Measurements from ENCODE around the gene TNIP2.
A peak's percentile ranks its signal among the peaks of the same experiment; 100 is the strongest.
"Not testable (repeated sequence)": the region's sequence is repeated elsewhere in the genome, so short reads cannot be mapped to it uniquely, and the experiment has no call there.

TNIP2 gene

DNA sequence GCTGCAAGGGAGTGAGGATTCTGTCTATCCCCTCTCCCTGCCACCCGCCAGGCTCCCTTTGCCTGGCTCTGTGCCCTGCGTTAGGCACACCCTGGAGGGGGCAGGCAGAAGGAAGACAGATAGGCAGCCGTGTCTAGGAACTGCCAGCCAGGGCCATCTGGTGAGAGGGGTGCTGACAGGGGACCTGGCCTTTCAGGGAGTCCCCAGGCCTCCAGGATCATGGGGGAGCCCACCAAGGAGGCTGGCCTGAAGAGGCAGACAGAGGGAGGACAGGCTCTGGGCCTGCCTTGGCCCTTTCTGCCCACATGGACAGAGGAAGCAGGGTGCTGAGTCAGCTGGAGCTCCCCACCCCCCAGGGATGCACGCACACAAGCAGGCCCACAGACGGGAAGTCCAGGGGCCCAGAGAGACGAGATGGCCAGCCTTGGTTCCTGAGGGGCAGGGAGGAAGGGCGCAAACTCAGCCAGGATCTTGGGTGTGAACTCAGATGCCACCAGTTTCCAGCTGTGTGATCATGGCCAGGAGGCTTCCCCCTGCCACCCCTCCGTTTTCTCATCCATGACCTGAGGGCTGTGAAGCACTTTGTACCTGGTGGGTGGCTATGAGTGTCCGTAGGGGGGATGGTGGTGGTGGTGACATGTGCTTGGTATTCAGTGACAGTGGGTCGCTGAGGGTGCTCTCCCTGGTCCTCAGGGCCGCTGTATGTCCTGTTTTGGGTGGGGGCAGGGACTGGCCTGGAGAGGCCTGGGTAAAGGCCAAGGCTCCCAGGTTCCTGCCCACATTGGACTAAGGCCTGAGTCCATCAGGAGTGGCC lies 38.6 kb upstream of the TNIP2 start:
- no peak for DNase-seq (ENCODE audit: low read depth in 2 of 2)

DNA sequence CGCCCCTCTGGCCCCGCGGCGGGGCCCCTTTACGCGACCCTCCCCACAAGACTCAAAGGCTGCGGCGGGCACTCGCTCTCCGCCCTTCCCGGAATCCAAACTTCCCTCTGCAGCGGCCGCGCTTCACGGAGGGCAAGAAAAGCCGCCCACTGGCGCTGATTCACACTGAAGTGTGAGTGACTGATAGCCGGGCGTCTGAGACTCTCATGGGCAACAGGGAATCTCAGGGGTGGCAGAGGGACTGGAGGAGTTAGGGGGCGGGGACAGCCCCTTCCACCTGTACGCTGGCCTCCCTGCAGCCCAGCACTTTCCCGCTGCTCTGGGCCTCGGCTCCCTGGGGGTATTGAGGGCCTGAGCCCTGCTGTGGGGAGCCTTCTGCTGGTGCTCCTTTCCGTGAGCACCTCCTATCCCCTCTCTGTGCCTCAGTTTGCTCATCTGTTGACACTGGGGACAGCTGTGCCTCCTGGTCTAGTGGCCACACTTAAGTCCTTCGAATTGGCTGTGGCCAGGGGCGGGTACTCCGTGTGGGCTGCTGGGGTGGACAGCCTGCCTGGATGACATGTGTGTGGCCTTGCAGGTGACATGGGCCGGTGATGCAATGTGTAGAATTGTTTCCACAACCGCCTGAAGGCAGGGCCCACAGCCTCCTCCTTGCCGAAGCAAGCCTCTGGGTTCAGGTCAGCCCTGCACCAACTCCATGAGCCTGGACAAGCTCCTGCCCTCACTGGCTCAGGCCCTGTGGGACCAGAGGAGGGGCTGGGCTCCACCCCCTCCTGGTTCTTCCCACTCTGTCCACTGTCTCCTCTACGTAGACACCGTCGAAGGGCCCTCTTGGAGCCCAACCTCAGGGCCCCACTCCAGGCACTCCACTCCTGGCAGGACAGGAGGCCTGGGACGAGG lies 37.7 kb upstream of the TNIP2 start:
- DNase-seq (ENCODE audit: low read depth in 2 of 2): no peak

DNA sequence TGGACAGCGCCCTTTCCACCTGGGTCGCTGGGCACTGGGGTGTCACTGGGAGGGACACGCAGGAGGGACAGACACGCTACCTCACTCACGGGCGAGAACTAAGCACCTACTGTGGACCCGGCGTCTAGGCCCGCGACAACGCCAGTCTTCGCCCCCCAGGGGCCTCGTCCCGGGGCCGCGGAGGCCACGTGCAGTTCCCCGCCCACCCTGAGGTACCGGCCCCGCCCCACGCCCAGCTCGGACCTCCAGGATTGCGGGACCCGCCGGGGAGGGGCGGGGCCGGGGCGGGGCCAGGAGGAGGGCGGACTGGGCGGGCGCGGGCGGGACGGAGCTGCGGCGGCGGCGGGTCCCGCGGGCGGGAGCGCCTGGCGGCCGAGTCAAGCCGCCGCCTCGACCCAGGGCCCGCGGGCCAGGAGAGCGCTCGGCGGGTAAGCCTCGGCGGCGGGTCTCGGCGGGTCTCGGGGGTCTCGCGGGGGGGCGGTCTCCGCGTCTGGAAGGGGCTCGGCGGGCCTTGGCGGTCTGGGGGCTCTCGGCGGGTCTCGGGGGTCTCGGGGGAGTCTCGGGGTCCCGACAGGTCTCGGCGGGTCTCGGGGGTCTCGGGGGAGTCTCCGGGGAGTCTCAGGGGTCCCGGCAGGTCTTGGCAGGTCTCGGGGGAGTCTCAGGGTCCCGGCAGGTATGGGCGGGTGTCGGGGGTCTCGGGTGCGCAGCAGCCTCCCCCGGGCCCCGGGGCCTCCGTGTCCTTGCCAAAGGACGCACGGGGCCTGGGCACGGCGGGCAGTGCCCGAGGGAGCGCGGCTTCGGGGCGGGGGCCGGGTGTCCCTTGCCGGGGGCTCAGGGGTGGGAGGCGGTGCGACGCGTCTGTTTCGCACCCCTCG lies 36.8 kb upstream of the TNIP2 start, which contains the start of gene SH3BP2:
Gene SH3BP2, plus strand, starts transcription at position 375 of the 875 bp plus-strand sequence. CDS start 27,533 bp downstream, outside the sequence.
- DNase-seq (ENCODE audit: low read depth in 2 of 2): peak in 1 of 2 donors; percentile 55

- DNase-seq (ENCODE audit: low read depth in 2 of 2): no peak
Observed at GRCh38 chr4:2792396-2792710, 36.2 kb upstream of the TNIP2 start.

GRCh38 chr4:2791518-2792395 lies 35.6 kb upstream of the TNIP2 start:
- no peak for DNase-seq (ENCODE audit: low read depth in 2 of 2)

GRCh38 chr4:2790583-2791517 lies 34.7 kb upstream of the TNIP2 start:
- DNase-seq (ENCODE audit: low read depth in 2 of 2): no peak

DNA sequence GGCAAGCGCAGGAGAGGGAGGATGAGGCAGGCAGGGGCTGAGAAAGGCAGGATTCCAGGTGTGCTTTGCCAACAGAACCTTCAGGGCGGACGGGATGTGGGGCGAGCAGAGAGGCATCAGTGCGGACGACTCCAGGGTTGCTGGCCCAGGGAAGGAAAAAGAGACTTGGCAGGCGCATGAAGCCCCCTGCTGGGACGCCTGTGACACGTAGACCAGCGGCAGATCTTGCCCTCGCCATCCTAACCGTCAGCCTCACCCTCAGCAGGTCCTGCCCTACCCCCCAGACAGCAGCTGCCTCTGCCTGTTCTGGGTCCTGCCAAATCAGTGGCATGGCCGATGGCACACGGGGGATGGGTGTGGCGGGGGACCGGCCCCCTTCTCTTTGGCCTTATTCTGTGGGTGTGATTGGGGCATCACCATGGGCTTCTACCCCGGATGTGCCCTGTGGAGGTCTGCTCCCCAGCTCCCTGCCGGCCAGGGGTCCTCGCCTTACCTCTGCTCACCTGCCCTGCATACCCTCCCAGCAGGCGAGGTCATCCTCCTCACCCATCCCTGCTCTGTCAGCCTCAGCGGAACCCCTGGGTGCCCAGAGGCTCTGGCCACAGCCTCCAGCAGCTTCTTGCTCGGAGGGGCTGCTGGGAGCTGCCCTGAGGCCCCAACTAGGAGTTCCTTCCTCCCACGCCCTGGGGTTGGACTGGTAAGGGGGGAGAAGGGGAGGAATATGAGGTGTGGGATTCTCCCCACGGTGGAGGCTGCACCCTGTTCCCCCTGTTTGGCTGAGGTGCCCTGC lies 33.9 kb upstream of the TNIP2 start:
- DNase-seq (ENCODE audit: low read depth in 2 of 2): no peak

DNA sequence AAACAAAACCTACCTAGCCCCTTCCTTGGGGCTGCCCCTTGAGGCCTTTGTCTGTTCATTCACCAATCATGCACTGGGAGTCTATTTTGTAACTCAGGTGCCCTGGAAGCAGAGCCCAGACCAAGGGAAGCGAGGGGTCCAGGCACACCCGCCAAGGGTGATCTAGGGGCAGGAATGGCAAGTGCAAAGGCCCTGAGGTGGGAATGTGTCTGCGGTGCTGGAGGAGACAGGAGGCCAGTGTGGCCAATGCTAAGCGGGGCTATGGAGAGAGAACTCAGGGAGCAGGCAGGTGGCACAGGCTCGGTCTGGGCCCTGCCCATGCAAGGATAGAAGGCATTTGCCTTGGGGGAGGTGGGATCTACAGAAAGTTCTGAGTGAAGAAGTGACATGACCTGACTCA lies 33.2 kb upstream of the TNIP2 start:
- DNase-seq (ENCODE audit: low read depth in 2 of 2): no peak

- no peak for DNase-seq (ENCODE audit: low read depth in 2 of 2)
Observed at GRCh38 chr4:2788532-2789103, 32.5 kb upstream of the TNIP2 start.

- no peak for DNase-seq (ENCODE audit: low read depth in 2 of 2)
Observed at GRCh38 chr4:2788101-2788500, 32.0 kb upstream of the TNIP2 start.

DNA sequence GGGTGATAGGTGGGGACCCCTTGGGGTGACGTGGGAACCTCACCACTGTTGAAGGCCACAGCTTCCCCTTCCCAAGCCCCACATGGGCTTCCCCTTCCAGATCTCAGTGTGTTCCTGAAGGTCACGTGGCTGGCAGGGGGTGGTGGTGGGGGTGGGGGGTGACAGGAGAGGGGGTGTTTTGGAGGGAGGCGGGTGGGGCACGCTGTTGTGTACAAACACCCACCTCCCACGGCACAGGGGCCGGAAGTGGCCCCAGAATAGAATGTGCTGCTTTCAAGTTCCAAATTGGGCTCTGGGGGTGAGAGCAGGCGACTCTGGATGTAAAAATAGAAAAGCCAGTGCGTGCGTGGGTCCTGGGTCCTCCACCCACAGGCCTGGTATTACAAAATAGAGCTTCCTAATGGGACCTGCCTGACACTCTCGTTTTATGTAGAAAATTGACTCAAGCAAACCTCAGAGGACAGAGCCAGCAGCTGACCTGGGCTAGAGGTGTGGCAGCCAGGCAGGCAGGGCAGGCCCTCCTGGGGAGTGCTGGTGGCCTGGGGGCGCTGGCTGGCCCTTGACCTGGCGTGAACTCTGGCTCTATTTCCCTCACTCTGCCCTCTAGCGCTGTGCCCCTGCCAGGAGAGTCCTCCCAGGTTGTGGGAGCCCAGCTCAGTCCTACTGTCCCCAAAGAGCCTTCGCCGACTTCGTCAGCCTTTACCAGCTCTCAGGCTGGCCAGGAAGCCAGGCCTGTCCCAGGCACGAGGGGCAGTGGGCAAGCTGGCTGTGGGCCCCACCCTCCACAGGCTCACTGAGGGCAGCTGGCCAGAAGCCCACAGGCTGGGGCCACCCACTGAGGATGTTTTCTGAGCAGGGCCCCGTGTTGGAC lies 31.3 kb upstream of the TNIP2 start:
- no peak for DNase-seq (ENCODE audit: low read depth in 2 of 2)

GRCh38 chr4:2786794-2787229 lies 30.7 kb upstream of the TNIP2 start:
- no peak for DNase-seq (ENCODE audit: low read depth in 2 of 2)

DNA sequence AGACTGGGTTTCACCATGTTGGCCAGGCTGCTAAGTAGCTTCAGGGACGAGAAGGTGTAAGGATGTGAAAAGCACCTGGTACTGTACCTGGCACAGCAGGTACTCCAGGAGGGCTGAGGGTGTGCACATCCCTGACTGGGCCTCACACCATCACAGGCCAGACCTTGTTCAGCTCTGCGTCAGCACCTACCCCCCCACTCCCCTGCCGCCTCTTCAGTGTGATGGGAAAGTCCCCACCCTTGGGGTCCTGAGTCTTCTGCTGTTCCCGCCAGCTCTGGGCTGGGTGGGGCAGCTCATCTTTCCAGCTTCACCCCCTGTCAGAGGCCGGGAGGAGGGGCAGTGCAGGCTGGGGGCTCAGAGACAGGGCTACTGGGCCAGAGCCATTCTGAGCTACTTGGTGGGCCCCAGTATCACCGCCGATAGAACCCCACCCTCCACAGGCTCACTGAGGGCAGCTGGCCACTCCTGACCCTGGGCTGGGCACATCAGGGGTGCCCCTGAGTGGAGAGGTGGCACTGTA lies 30.1 kb upstream of the TNIP2 start:
- peak; percentile 22 to 65 for DNase-seq (ENCODE audit: low read depth in 2 of 2)

DNA sequence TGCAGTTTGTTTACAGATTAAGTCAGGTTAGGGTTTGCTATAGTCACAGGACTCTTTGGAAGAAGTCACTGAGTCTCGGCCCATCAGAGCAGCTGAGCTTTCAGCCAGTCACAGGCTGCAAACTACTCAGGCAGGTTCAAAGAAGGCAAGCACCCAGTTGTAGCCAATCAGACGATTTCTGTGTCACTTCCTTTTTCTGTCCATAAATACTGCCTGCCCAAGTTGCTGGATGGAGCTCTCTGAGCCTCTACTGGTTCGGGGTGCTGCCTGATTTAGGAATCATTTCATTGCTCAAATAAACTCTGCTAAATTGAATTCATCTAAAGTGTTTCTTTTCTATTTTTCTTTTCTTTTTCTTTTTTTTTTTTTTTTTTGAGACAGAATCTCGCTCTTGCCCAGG lies 29.5 kb upstream of the TNIP2 start:
- no peak for DNase-seq (ENCODE audit: low read depth in 2 of 2)

GRCh38 chr4:2783790-2784189 lies 27.7 kb upstream of the TNIP2 start:
- DNase-seq (ENCODE audit: low read depth in 2 of 2): no peak

DNA sequence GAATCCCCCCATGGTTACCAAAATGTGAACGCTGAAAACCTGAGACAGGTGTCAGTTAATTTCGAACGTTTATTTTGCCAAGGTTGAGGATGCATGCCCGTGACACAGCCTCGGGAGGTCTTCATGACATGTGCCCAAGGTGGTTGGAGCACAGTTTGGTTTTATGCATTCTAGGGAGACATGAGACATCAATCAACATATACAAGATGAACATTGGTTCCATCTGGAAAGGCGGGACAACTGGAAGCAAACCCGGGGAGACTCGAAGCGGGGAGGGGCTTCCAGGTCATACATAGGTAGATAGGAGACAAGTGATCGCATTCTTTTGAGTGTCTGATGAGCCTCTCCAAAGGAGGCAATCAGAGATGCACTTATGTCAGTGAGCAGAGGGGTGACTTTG lies 25.8 kb upstream of the TNIP2 start:
- DNase-seq (ENCODE audit: low read depth in 2 of 2): no peak

DNA sequence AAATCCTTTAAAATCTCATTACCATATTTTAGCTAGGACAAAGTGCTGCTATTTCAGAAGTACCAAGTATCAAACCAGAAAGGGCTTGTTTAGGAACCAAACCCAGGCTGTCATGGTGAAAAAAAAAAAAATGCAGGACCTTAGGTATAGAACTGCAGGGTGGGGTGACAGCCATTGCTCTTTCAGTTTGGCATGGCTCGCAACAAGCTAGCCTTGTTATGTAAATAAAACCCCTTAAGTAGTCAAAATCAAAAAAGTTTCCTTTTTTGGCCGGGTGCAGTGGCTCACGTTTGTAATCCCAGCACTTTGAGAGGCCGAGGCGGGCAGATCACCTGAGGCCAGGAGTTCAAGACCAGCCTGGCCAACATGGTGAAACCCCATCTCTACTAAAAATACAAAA lies 24.5 kb upstream of the TNIP2 start:
- not testable (repeated sequence) for DNase-seq (ENCODE audit: low read depth in 2 of 2)

Measured in stimulated activated CD4-positive, alpha-beta T cell treated with anti-CD3 and anti-CD28 coated beads, Interleukin-1b, Interleukin-23, amount 100 ng/mL, for 1 hour (primary cell).